Measurements from ENCODE around the gene VAV1.
"Not testable (repeated sequence)": the region's sequence is repeated elsewhere in the genome, so short reads cannot be mapped to it uniquely, and the experiment has no call there.

The VAV1 gene

GRCh38 chr19:6851359-6851758, 78.9 kb downstream of the VAV1 start:
- no peak for DNase-seq (ENCODE audit: low read depth in 2 of 2)

GRCh38 chr19:6852001-6852400, 79.5 kb downstream of the VAV1 start:
- DNase-seq (ENCODE audit: low read depth in 2 of 2), result no peak

DNA sequence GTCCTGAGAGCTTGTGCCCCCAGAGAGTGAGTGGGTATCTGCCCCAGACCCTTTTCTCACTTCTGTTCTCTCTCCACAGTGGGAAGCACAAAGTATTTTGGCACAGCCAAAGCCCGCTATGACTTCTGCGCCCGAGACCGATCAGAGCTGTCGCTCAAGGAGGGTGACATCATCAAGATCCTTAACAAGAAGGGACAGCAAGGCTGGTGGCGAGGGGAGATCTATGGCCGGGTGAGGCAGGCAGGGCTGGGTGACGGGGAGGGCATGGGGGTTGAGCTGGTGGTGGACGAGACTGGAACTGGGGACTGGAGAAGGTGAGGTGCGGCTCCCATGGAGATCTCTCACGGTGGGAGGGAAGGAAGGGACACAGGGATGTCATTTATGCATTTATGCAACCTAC, 81.4 kb downstream of the VAV1 start:
- no peak for DNase-seq (ENCODE audit: low read depth in 2 of 2)

DNA sequence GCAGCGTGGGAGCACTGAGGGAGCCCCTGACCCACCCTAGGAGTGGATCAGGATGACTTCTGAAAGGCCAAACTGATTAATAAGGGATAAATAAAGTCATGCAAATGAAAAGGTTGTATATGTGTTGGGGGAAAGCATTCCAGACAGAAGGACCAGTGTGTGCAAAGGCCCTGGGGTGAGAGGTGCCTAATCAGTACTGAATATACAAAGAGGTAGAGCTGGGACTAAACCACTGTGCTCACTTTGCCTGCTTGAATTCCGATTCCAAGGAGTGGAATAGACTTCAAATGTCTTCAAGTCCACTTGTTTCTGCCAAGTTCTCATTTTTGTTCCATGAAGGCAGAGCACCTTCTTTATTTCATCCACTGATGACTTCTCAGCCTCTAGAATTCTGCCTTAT, 82.2 kb downstream of the VAV1 start:
- no peak for DNase-seq (ENCODE audit: low read depth in 2 of 2)

DNA sequence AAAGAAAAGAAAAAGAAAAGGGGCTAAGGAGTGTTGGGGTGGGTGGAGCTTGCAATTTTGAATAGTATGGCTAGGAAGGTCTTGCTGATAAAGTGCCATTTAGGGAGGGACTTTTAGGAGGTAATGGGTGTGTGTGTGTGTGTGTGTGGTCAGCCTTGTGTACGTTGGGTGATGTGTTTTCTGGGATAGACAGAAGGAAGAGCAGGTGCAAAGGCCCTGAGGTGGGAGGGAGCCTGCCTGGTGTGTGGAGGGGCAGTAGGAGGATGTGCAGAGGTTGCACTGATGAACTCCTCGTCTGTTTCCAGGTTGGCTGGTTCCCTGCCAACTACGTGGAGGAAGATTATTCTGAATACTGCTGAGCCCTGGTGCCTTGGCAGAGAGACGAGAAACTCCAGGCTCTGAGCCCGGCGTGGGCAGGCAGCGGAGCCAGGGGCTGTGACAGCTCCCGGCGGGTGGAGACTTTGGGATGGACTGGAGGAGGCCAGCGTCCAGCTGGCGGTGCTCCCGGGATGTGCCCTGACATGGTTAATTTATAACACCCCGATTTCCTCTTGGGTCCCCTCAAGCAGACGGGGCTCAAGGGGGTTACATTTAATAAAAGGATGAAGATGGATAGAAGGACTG, 84.4 kb downstream of the VAV1 start:
- no peak for DNase-seq (ENCODE audit: low read depth in 2 of 2)

DNA sequence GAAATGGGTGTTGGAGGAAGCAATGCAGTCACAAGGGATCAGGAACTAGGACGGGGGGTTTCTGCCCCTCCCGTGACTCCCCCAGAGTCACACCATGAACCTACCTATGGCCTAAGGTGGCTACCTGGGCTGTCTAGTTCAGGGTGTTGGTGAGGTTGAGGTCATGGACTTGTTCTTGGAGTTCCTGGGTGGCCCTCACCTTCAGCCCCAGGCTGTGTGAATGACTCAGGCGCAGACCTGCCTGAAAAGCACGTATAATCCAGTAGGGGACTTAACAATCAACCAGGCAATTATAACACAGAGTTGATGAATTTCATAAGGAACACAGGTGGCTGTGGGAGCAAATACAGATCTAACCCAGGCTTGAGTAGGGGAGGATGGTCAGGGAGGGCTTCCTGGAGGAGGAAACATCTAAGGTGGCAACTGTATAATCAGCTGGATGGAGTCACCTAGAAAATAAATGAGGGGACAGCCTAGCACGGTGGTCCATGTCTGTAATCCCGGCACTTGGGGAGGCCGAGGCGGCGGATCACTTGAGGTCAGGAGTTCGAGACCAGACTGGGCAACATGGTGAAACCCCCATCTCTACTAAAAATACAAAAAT, 89.3 kb downstream of the VAV1 start:
- no peak for DNase-seq (ENCODE audit: low read depth in 2 of 2)

- peak; percentile 82 to 83 for DNase-seq (ENCODE audit: low read depth in 2 of 2)
Observed at GRCh38 chr19:6862673-6863078, 90.2 kb downstream of the VAV1 start.

DNA sequence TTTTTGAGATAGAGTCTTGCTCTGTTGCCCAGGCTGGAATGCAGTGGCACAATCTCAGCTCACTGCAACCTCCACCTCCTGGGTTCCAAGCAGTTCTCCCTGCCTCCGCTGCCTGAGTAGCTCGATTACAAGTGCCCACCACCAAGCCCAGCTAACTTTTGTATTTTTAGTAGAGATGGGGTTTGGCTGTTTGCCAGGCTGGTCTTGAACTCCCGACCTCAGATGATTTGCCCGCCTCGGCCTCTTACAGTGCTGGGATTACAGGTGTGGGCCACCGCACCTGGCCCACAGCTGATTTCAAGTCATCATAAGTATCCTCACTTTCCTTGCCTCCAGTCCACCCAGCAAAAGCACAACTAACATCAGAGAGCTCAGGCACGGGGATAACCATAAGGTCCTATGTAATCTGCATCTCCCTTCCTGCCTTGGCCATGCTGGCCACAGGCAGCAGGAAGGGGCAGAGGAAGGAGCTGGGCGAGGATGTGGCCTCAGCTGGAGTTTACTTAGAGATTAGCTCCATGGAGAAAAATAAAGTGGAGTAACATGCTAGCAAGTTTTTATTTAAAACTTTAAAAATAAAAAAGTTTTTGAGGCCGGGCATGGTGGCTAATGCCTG, 91.9 kb downstream of the VAV1 start:
- no peak for DNase-seq (ENCODE audit: low read depth in 2 of 2)

DNA sequence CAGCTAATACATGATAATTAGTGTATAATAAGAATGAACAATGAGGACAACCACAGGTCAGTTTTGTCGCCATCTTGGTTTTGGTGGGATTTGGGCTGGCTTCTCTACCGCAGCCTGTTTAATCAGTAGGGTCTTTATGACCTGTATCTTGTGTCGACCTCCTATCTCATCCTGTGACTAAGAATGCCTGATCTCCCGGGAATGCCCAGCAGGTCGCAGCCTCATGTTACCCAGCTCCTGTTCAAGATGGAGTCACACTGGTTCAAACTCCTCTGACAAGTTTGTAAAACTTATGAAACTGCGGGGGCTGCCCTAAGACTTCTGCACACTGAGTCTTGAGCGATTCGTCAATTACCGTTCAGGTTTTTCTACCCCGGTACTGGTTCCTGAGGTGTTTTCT, 93.3 kb downstream of the VAV1 start:
- DNase-seq (ENCODE audit: low read depth in 2 of 2), result no peak

- DNase-seq (ENCODE audit: low read depth in 2 of 2), result no peak
Observed at GRCh38 chr19:6866741-6867151, 94.2 kb downstream of the VAV1 start.

DNA sequence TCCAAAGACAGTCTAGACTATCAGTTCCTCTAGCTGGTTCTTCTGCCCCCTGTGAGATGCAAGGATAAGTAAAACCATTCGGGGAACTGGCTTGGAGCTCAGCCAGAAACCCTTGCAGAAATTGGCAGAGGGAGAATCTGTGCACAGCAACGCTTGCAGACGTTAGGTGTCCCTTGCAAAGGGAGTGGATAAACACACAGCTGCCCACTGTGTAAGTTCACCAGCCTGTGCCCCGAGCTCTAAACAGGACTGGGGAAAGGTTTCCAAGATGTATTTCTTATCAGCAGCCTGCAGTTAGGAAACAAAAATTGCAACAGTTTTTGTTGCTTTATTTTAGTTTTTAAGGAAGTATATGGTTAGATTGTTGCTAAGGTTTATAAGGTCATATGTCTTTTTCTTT, 95.8 kb downstream of the VAV1 start:
- no peak for DNase-seq (ENCODE audit: low read depth in 2 of 2)

GRCh38 chr19:6869151-6869882, 96.8 kb downstream of the VAV1 start:
- DNase-seq (ENCODE audit: low read depth in 2 of 2), result not testable (repeated sequence)

DNA sequence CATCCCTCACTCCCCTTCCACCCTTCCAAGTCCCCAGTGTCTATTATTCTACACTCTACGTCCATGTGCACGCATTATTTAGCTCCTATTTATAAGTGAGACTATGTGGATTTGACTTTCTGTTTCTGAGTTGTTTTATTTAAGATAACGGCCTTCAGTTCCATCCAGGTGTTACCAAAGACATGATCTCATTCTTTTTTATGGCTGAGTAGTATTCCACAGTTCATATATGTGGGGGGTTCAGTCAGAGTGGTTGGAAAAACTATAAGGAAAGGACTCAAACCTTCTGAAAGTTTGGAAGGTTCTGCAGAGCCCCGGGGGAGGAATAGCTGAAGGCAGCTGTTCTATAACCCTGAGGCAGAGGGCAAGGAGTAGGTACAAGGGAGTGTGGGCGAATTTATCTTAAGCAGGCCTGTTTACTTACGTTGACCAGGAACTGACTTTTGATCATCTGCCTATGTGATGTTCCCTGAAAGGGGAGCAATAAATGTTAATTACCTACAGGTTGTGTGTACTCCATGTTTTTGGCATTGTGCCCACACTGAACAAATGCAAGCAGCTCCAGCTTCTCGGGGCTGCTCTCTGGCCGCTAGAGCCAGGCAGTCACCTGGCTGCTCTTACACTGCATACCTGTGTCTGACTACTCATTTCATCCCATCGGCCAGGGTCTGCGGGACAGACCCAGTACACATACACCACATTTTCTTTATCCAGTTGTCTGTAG, 101.4 kb downstream of the VAV1 start:
- DNase-seq (ENCODE audit: low read depth in 2 of 2), result no peak

DNA sequence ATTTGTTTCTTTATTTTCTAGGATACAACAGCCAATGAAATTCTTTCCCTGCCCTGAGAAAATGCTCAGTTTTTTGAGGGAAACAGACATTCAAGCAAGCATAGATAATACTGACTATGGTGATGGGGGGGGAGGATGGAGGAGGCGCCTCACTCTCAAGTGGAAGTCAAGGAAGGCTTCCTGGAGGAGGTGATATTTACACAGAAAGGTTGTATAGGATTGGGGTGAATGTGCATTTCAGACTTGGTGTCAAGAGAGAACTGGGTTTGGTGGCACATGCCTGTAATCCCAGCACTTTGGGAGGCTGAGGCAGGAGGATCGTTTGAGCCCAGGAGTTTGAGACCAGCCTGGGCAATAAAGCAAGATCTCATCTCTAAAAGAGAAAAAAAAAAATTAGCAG, 102.7 kb downstream of the VAV1 start:
- no peak for DNase-seq (ENCODE audit: low read depth in 2 of 2)

- DNase-seq (ENCODE audit: low read depth in 2 of 2), result no peak
Observed at GRCh38 chr19:6876748-6877147, 104.2 kb downstream of the VAV1 start.

DNA sequence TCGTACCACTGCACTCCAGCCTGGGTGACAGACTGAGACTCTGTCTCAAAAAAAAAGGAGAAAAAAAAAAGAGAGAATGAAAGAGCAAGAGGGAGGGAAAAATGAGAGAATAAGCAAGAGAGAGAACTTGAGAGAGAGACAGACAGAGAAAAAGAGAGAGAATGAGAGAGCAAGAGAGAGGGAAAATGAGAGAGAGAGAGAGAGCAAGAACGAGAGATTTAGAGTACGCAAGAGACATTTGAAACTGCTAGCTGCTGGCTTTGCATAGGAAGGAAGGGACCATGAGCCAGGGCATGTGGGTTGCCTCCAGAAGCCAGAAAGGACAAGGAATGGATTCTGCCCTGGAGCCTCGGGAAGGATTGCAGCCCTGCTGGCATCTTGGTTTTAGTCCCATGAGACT, 105.3 kb downstream of the VAV1 start:
- no peak for DNase-seq (ENCODE audit: low read depth in 2 of 2)

- no peak for DNase-seq (ENCODE audit: low read depth in 2 of 2)
Observed at GRCh38 chr19:6886277-6886897, 113.9 kb downstream of the VAV1 start.

- no peak for DNase-seq (ENCODE audit: low read depth in 2 of 2)
Observed at GRCh38 chr19:6887316-6887715, 114.8 kb downstream of the VAV1 start, which contains the start of gene ADGRE1. Gene ADGRE1 (plus strand): TSS chr19:6887579. CDS start chr19:6887609, 30 bp downstream.

DNA sequence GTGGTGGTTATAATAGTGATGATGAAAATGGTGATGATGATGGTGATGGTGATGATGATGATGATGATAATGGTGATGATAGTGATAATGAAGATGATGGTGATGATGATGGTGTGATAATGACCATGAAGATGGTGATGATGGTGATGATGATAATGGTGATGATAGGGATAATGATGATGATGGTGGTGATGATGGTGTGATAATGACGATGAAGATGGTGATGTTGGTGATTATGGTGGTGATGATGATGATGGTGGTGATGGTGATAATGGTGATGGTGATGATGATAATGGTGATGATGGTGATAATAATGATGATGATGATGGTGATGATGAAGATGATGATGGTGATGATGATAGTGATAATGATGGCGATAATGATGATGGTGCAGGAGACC, 116.5 kb downstream of the VAV1 start:
- DNase-seq (ENCODE audit: low read depth in 2 of 2), result no peak

DNA sequence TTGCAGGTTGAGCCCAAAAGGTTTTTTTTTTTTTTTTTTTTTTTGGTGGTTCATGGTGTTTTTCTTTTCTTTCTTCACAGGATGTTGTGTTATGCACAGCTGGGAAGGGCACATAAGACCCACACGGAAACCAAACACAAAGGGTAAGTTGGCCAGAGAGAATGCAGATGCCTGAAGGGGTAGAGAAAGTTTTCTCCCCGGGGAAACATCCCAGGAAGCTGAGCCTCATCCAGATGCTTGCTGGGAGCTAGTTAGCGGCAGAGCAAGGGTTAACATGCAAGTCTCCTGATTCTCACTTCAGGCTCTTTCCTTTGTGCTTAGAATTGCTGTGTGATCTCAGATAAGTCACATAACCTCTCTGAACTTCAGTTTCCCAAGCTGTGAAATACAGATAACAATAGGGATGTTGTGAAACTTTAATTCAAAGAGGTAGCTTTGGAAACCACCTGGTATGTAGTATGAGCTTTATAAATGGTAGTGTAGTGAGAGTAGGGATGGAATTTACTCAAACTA, 117.9 kb downstream of the VAV1 start:
- DNase-seq (ENCODE audit: low read depth in 2 of 2), result no peak

DNA sequence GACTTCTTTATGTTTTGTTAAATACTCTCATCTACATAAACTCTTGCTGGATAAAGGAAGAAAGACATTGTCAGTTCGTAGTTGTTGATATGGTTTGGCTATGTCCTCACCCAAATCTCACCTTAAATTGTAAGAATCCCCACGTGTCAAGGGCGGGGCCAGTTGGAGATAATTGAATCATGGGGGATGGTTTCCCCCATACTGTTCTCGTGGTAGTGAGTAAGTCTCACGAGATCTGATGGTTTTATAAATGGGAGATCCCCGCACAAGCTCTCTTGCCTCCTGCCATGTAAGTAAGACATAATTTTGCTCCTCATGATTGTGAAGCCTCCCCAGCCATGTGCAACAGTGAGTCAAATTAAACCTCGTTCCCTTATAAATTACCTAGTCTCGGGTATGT, 118.4 kb downstream of the VAV1 start:
- no peak for DNase-seq (ENCODE audit: low read depth in 2 of 2)
